Breast epithelium (tissue), 3 donors: ENCODE results near the gene CTNNA2.

Source experiments
- POLR2A ChIP-seq: fragments of 450-650 bp; IDR thresholded peaks from one replicate; pipeline ENCODE4 v1.6.1; 2016; ENCODE audit warnings: antibody characterized with exemption, mild to moderate bottlenecking, moderate library complexity
- POLR2AphosphoS5 ChIP-seq, 3 donors: sonication (generic); formaldehyde crosslinking; IDR thresholded peaks; one replicate each; pipeline ENCODE4 v1.6.1; 2017; ENCODE audit warnings: antibody characterized with exemption in 3 of 3
- TF ChIP-seq, protein P1 (sequence below), 3 donors: fragments of 450-650 bp; IDR thresholded peaks; one replicate each; pipeline ENCODE4 v1.5.1; 2016 to 2017; ENCODE audit warnings: antibody characterized with exemption in 3 of 3, mild to moderate bottlenecking in 3 of 3, moderate library complexity in 3 of 3

- TF ChIP-seq, protein P1, sequence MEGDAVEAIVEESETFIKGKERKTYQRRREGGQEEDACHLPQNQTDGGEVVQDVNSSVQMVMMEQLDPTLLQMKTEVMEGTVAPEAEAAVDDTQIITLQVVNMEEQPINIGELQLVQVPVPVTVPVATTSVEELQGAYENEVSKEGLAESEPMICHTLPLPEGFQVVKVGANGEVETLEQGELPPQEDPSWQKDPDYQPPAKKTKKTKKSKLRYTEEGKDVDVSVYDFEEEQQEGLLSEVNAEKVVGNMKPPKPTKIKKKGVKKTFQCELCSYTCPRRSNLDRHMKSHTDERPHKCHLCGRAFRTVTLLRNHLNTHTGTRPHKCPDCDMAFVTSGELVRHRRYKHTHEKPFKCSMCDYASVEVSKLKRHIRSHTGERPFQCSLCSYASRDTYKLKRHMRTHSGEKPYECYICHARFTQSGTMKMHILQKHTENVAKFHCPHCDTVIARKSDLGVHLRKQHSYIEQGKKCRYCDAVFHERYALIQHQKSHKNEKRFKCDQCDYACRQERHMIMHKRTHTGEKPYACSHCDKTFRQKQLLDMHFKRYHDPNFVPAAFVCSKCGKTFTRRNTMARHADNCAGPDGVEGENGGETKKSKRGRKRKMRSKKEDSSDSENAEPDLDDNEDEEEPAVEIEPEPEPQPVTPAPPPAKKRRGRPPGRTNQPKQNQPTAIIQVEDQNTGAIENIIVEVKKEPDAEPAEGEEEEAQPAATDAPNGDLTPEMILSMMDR (IDR thresholded peaks at IDR 0.05), result no peak
- TF ChIP-seq POLR2AphosphoS5 (IDR thresholded peaks at IDR 0.05), result no peak
- TF ChIP-seq POLR2A, result no peak
Measured at GRCh38 chr2:79638954-79639353, 126.1 kb downstream of the CTNNA2 start.
